ENCODE results near the gene ZNF277. TPM values are rescaled to one million over a fixed set of nuclear protein-coding genes. Genes with fewer than 3 reads are reported as not detected.

ZNF277 gene
- total and polyA plus RNA-seq, 2 donors (not counting 3 experiments of a cell fraction or from before 2014, with no cell fraction given), result 7.8 to 22.6 TPM

- no TSS peak for BruUV-seq (replicated peaks)
Observed at GRCh38 chr7:112350585-112350984, 144.1 kb downstream of the ZNF277 start.

GRCh38 chr7:112356596-112356995 is 150.1 kb downstream of the ZNF277 start:
- no peak for DNase-seq (ENCODE audit: low read depth, low spot score)
- H3K4me2 ChIP-seq (ENCODE audit: insufficient read depth, low read length), result no peak overlapping the region
- POLR2A ChIA-PET, result no interaction called here
- H2AFZ ChIP-seq (ENCODE audit: low read depth, low read length), result no peak overlapping the region
- no peaks in the 10 kb centered on the region for H3K79me2 ChIP-seq (ENCODE audit: control insufficient read depth, insufficient read depth, low read length)
- H3K36me3 ChIP-seq (ENCODE audit: control insufficient read depth in 2 of 2, extremely low read depth in 1 of 2, insufficient read depth in 2 of 2, low read length in 2 of 2), result no peaks in the 10 kb centered on the region
- dilution Hi-C loops (cut with MboI; ENCODE audit: extremely low pct_ligation_motif_present, low sequenced_read_pairs) (no loop called here), intact Hi-C loops (cut with micrococcal nuclease) (no loop called here)
- no TSS peak for BruUV-seq (replicated peaks)
- no peaks in the 10 kb centered on the region for H3K4me1 ChIP-seq (ENCODE audit: control insufficient read depth, extremely low read depth, insufficient read depth, low read length)
- H3K27me3 ChIP-seq (ENCODE audit: control insufficient read depth in 2 of 2, insufficient read depth in 2 of 2, low read length in 2 of 2), result peaks cover 0 to under 1% of the 10 kb centered on the region in 2 experiments
- CTCF ChIA-PET, result interaction anchor here (1.0 to 1.5 kb wide), 3 partner anchors 13 to 18 kb away, joined by 3 to 4 read pairs (median 3); no protein-coding TSS in a partner anchor
- no peaks in the 10 kb centered on the region for H4K20me1 ChIP-seq (replicated peaks; ENCODE audit: control insufficient read depth, extremely low read depth, insufficient read depth, low read length)
- no peak overlapping the region for H3K4me3 ChIP-seq (replicated peaks in 1 of 3; ENCODE audit: insufficient read depth in 1 of 3, low read depth in 1 of 3, low read length in 3 of 3)
- H3K9me3 ChIP-seq (replicated peaks; ENCODE audit: control insufficient read depth, insufficient read depth, low read length), result no peaks in the 10 kb centered on the region
- TF ChIP-seq POLR2A (IDR thresholded peaks at IDR 0.05; ENCODE audit: low read depth, low read length) (no peak), MAX (IDR thresholded peaks at IDR 0.05; ENCODE audit: insufficient read depth, insufficient read length) (no peak), JUN (IDR thresholded peaks at IDR 0.05; ENCODE audit: borderline replicate concordance, insufficient read depth, insufficient read length, low read depth) (no peak), CTCF (IDR thresholded peaks at IDR 0.05; ENCODE audit: extremely low read depth in 1 of 2, insufficient read depth in 1 of 2, low read depth in 1 of 2, low read length in 2 of 2) (no peak), MYC (IDR thresholded peaks at IDR 0.05; ENCODE audit: low read depth, low read length) (no peak), FOS (IDR thresholded peaks at IDR 0.05; ENCODE audit: borderline replicate concordance, insufficient read depth, low read length) (no peak), EZH2 (IDR thresholded peaks at IDR 0.05; ENCODE audit: borderline replicate concordance, low read depth, low read length, severe bottlenecking) (no peak), POLR2AphosphoS5 (IDR thresholded peaks at IDR 0.05; ENCODE audit: insufficient read depth, low read depth, low read length) (no peak), GATA2 (IDR thresholded peaks at IDR 0.05; ENCODE audit: insufficient read depth, insufficient read length, low read depth, low read length) (no peak)
- no peak for FAIRE-seq
- H3K9me1 ChIP-seq (replicated peaks; ENCODE audit: control insufficient read depth, extremely low read depth, insufficient read depth, low read length), result no peaks in the 10 kb centered on the region
- no peak overlapping the region for H3K27ac ChIP-seq (ENCODE audit: insufficient read depth, low read depth, low read length)
- H3K9ac ChIP-seq (replicated peaks; ENCODE audit: extremely low read depth, insufficient read depth, low read length), result no peak overlapping the region

More at GRCh38 chr7:112350585-112350984, 144.1 kb downstream of the ZNF277 start:
- no peaks in the 10 kb centered on the region for H3K79me2 ChIP-seq (ENCODE audit: control insufficient read depth, insufficient read depth, low read length)
- H3K27ac ChIP-seq (ENCODE audit: insufficient read depth, low read depth, low read length), result no peak overlapping the region
- H2AFZ ChIP-seq (ENCODE audit: low read depth, low read length), result no peak overlapping the region
- CTCF ChIA-PET, result no interaction called here
- POLR2A ChIA-PET, result no interaction called here
- no peak overlapping the region for H3K9ac ChIP-seq (replicated peaks; ENCODE audit: extremely low read depth, insufficient read depth, low read length)
- H3K27me3 ChIP-seq (ENCODE audit: control insufficient read depth in 2 of 2, insufficient read depth in 2 of 2, low read length in 2 of 2), result no peaks in the 10 kb centered on the region
- dilution Hi-C loops (cut with MboI; ENCODE audit: extremely low pct_ligation_motif_present, low sequenced_read_pairs) (no loop called here), intact Hi-C loops (cut with micrococcal nuclease) (no loop called here)
- H3K4me1 ChIP-seq (ENCODE audit: control insufficient read depth, extremely low read depth, insufficient read depth, low read length), result no peaks in the 10 kb centered on the region
- H3K9me3 ChIP-seq (replicated peaks; ENCODE audit: control insufficient read depth, insufficient read depth, low read length), result no peaks in the 10 kb centered on the region
- FAIRE-seq, result no peak
- H3K9me1 ChIP-seq (replicated peaks; ENCODE audit: control insufficient read depth, extremely low read depth, insufficient read depth, low read length), result no peaks in the 10 kb centered on the region
- H3K36me3 ChIP-seq (ENCODE audit: control insufficient read depth in 2 of 2, extremely low read depth in 1 of 2, insufficient read depth in 2 of 2, low read length in 2 of 2), result no peaks in the 10 kb centered on the region
- TF ChIP-seq FOS (IDR thresholded peaks at IDR 0.05; ENCODE audit: borderline replicate concordance, insufficient read depth, low read length), result no peak
- no peak for TF ChIP-seq GATA2 (IDR thresholded peaks at IDR 0.05; ENCODE audit: insufficient read depth, insufficient read length, low read depth, low read length)
- TF ChIP-seq MAX (IDR thresholded peaks at IDR 0.05; ENCODE audit: insufficient read depth, insufficient read length), result no peak
- no peak for TF ChIP-seq MYC (IDR thresholded peaks at IDR 0.05; ENCODE audit: low read depth, low read length)
- TF ChIP-seq POLR2AphosphoS5 (IDR thresholded peaks at IDR 0.05; ENCODE audit: insufficient read depth, low read depth, low read length), result no peak
- TF ChIP-seq EZH2 (IDR thresholded peaks at IDR 0.05; ENCODE audit: borderline replicate concordance, low read depth, low read length, severe bottlenecking), result no peak
- no peaks in the 10 kb centered on the region for H4K20me1 ChIP-seq (replicated peaks; ENCODE audit: control insufficient read depth, extremely low read depth, insufficient read depth, low read length)
- DNase-seq (ENCODE audit: low read depth, low spot score), result no peak
- no peak overlapping the region for H3K4me3 ChIP-seq (replicated peaks in 1 of 3; ENCODE audit: insufficient read depth in 1 of 3, low read depth in 1 of 3, low read length in 3 of 3)
- no peak overlapping the region for H3K4me2 ChIP-seq (ENCODE audit: insufficient read depth, low read length)

Measured in endothelial cell of umbilical vein (primary cell).